K562 (cell line): Measurements from ENCODE around the gene PGAP2. TPM values are rescaled to one million over a fixed set of nuclear protein-coding genes. Genes with fewer than 3 reads are reported as not detected.

ENCODE experiments used
- ATF3 ChIP-seq, 2 experiments: fragments of 450-650 bp in 1 of 2; sonication (generic) in 1 of 2; formaldehyde crosslinking in 1 of 2; IDR thresholded peaks in 1 of 2; conservative IDR thresholded peaks in 1 of 2; 2 replicates each; pipeline versions ENCODE4 v1.6.1 to v1.8.1; 2016 to 2023; ENCODE audit warnings: mild to moderate bottlenecking in 2 of 2, moderate library complexity in 2 of 2, inconsistent platforms in 1 of 2, missing genetic modification reagents in 1 of 2
- CBFB ChIP-seq: sonication (generic); formaldehyde crosslinking; IDR thresholded peaks from 2 replicates; pipeline ENCODE4 v1.4.0; 2020; ENCODE audit warnings: mild to moderate bottlenecking, missing genetic modification reagents
- CHD7 ChIP-seq: fragments of 200-600 bp; sonication (generic); IDR thresholded peaks from one replicate; pipeline ENCODE4 v1.6.1; 2012; ENCODE audit warnings: mild to moderate bottlenecking, low read depth, low read length, inconsistent platforms
- CSDE1 ChIP-seq, 2 experiments: fragments of 450-650 bp; IDR thresholded peaks; 2 replicates each; pipeline ENCODE4 v1.6.1; 2016; ENCODE audit warnings: mild to moderate bottlenecking in 1 of 2
- ELF4 ChIP-seq: fragments of 450-650 bp; formaldehyde crosslinking; IDR thresholded peaks from 2 replicates; pipeline ENCODE4 v1.4.0; 2022; ENCODE audit warnings: missing genetic modification characterization
- JUND ChIP-seq, 2 experiments: IDR thresholded peaks; 2 replicates in 1 of 2; 3 replicates in 1 of 2; pipeline ENCODE4 v1.6.1; 2011; ENCODE audit warnings: borderline replicate concordance in 2 of 2, low read depth in 2 of 2, low read length in 2 of 2, improper control_type of control experiment in 1 of 2, missing biosample characterization in 1 of 2, missing genetic modification characterization in 1 of 2, missing genetic modification reagents in 1 of 2
- KAT2B ChIP-seq: IDR thresholded peaks from one replicate; pipeline ENCODE4 v1.6.1; 2012; ENCODE audit warnings: low read depth, mild to moderate bottlenecking, control low read depth, inconsistent platforms, low read length, moderate library complexity
- NFATC3 ChIP-seq: fragments of 450-650 bp; IDR thresholded peaks from 2 replicates; pipeline ENCODE4 v1.6.1; 2017; ENCODE audit warnings: mild to moderate bottlenecking
- SLC30A9 ChIP-seq: fragments of 250-450 bp; sonication (Bioruptor Pico); IDR thresholded peaks from 2 replicates; pipeline ENCODE4 v1.8.0; 2022; ENCODE audit warnings: mild to moderate bottlenecking, moderate library complexity
- SMAD3 ChIP-seq: fragments of 450-650 bp; formaldehyde crosslinking; conservative IDR thresholded peaks from 2 replicates; pipeline ENCODE4 v1.4.0; 2020; ENCODE audit warnings: mild to moderate bottlenecking
- SMARCA5 ChIP-seq: fragments of 450-650 bp; IDR thresholded peaks from 2 replicates; pipeline ENCODE4 v1.6.1; 2016
- SOX6 ChIP-seq: fragments of 450-650 bp; IDR thresholded peaks from 2 replicates; pipeline ENCODE4 v1.6.1; 2014; ENCODE audit warnings: mild to moderate bottlenecking
- ZNF655 ChIP-seq: fragments of 250-450 bp; sonication (Bioruptor Pico); IDR thresholded peaks from 2 replicates; pipeline ENCODE4 v1.5.0; 2021
- polyA plus RNA-seq, 8 experiments: library from polyadenylated mRNA; depleted of rRNA in 4 of 8; stranded (reverse) in 5 of 8; unstranded in 3 of 8; fragments of >200 nt; fragmentation: Nextera tagmentation in 2 of 8; fragmentation: Illumina TruSeq in 1 of 8; extraction: Ambion mirVana in 2 of 8; extraction: Trizol in 1 of 8; gene quantifications; 2 replicates each; pipeline versions ENCODE4 v1.2.1 to v1.2.3, GENCODE V29; 2011 to 2014; ENCODE audit warnings: inconsistent platforms in 1 of 8, missing spikeins in 1 of 8
- total RNA-seq, 7 experiments: library from RNA; depleted of rRNA in 6 of 7; stranded (reverse); fragments of >200 nt in 6 of 7; fragmentation: Illumina TruSeq in 2 of 7; extraction: Trizol in 2 of 7; gene quantifications; 2 replicates each; pipeline versions ENCODE4 v1.2.1 to v1.2.3, GENCODE V29; 2011 to 2021; ENCODE audit warnings: low replicate concordance in 1 of 7

PGAP2 gene
- total and polyA plus RNA-seq, 9 of the 15 experiments (the other 6 are each of a cell fraction or from before 2014, with no cell fraction given), result 17.9 to 47.2 (median 33.7) TPM

- no peak for TF ChIP-seq CHD7
- peak; percentile 39; the same call in 1 of the 2 replicates for TF ChIP-seq SOX6
- TF ChIP-seq SMAD3 (CRISPR knock-in tag), result 0 out of 2 replicates have a peak, but pooled peaks have one; percentile 6
- no peak for TF ChIP-seq SLC30A9 (CRISPR knock-in tag)
- TF ChIP-seq JUND (IDR thresholded peaks at IDR 0.05; ENCODE audit: borderline replicate concordance, low read depth, low read length), result no peak
- TF ChIP-seq JUND (tag; IDR thresholded peaks at IDR 0.05; ENCODE audit: borderline replicate concordance, low read depth, low read length), result no peak; the same call in 2 of the 3 replicates
- no peak for TF ChIP-seq CSDE1 (IDR thresholded peaks at IDR 0.05)
- TF ChIP-seq ATF3 (IDR thresholded peaks at IDR 0.05), result peak; percentile 59
- TF ChIP-seq ATF3 (CRISPR knock-in tag; conservative IDR thresholded peaks at IDR 0.05), result 0 out of 2 replicates have a peak, but pooled peaks have one; percentile 71
- no peak for TF ChIP-seq NFATC3
- TF ChIP-seq SMARCA5, result no peak
- no peak for TF ChIP-seq KAT2B
- TF ChIP-seq CBFB (CRISPR knock-in tag), result no peak
- no peak for TF ChIP-seq ZNF655 (CRISPR knock-in tag)
- TF ChIP-seq ELF4 (CRISPR knock-in tag), result no peak
These were observed 33.3 kb downstream of the PGAP2 start (continued) for GRCh38 chr11:3841426-3842350.
